Heart right ventricle (tissue), 16 donors: ENCODE data around the gene LIPJ. TPM values are rescaled to one million over a fixed set of nuclear protein-coding genes. Genes with fewer than 3 reads are reported as not detected.

ENCODE experiments used
- ATAC-seq, 8 donors: fragments of 200-7000 bp; cut with Tn5 transposase; one replicate each; pipeline ENCODE4 v1.9.1; 2020; ENCODE audit warnings: mild to moderate bottlenecking in 8 of 8, moderate library complexity in 8 of 8, moderate number of reproducible peaks in 1 of 8
- DNase-seq, 2 donors: peaks; one replicate each; pipeline ENCODE4 v3.0.0-alpha.2; 2020
- H3K27ac ChIP-seq, 10 donors: fragments of 200-600 bp; sonication (generic) in 2 of 10; one replicate each; pipeline versions ENCODE4 v1.5.0 to v1.8.0; 2020 to 2022; ENCODE audit warnings: mild to moderate bottlenecking in 3 of 10
- H3K27me3 ChIP-seq, 7 donors: fragments of 200-600 bp; one replicate each; pipeline ENCODE4 v1.8.0; 2021 to 2022; ENCODE audit warnings: mild to moderate bottlenecking in 2 of 7
- H3K36me3 ChIP-seq, 9 donors: fragments of 200-600 bp; sonication (generic) in 1 of 9; one replicate each; pipeline versions ENCODE4 v1.5.0 to v1.8.0; 2020 to 2022; ENCODE audit warnings: mild to moderate bottlenecking in 2 of 9
- H3K4me1 ChIP-seq, 9 donors: fragments of 200-600 bp; sonication (generic) in 1 of 9; one replicate each; pipeline versions ENCODE4 v1.5.0 to v1.8.0; 2020 to 2022; ENCODE audit warnings: mild to moderate bottlenecking in 4 of 9
- H3K4me3 ChIP-seq, 10 donors: fragments of 200-600 bp; sonication (generic) in 2 of 10; one replicate each; pipeline versions ENCODE4 v1.5.0 to v1.8.0; 2020 to 2022; ENCODE audit warnings: mild to moderate bottlenecking in 7 of 10, moderate library complexity in 2 of 10
- H3K9me3 ChIP-seq, 11 donors: fragments of 200-600 bp in 10 of 11; sonication (generic) in 2 of 11; one replicate each; pipeline versions ENCODE4 v1.5.0 to v1.8.0; 2013 to 2022; ENCODE audit warnings: mild to moderate bottlenecking in 2 of 11, control low read depth in 1 of 11, moderate library complexity in 1 of 11
- CTCF ChIP-seq, 9 donors: fragments of 200-600 bp; sonication (generic) in 2 of 9; IDR thresholded peaks; one replicate each; pipeline versions ENCODE4 v1.5.0 to v1.8.0; 2021 to 2022; ENCODE audit warnings: antibody characterized with exemption in 9 of 9, mild to moderate bottlenecking in 5 of 9, moderate library complexity in 1 of 9
- WGBS, 2 donors: extraction: QIAGEN DNeasy Blood & Tissue Kit; methylation state at CpG; one replicate each; pipeline ENCODE4 v1.1.7; 2013; ENCODE audit warnings: inconsistent platforms in 1 of 2; 5-methylcytosine and 5-hydroxymethylcytosine counted together
- intact Hi-C, 10 donors: fragments of 100-400 bp; cut with DNase I; formaldehyde crosslinking; loops; one replicate each; pipeline versions ENCODE4 v1.11.1 to v1.14.2; 2022
- polyA plus RNA-seq, 2 donors: library from polyadenylated mRNA; stranded (reverse); fragments of 200-250 nt; gene quantifications; one replicate each; pipeline ENCODE4 v1.2.3, GENCODE V29; 2013
- total RNA-seq, 10 donors: library from RNA; stranded (reverse); fragmentation: NEBNext Ultra II Directional in 3 of 10; extraction: Animal tissue kit (Norgen Biotek cat#: 25700) in 3 of 10; gene quantifications; one replicate each; pipeline versions ENCODE4 v1.2.1 to v1.2.4, GENCODE V29; 2021 to 2023
- donor health status: Arrhythmogenic right ventricular cardiomyopathy.
- donor health status: ischemic (EF 13 %, LVEDD 7.1; RV severe dilation, severe dysfunction).
- donor health status: healthy with polysubstance abuse.
- donor health status: DM: no; HTN: yes; CAD: no.
- donor health status: DM: no; HTN: no; CAD: no.
- donor health status: ischemic (EF 25% LVEDD 6.9; RV normal size, moderate dysfunction).
- donor health status: ischemic (EF 25% LVEDD 5.7; RV mildly dilated, moderate dysfunction).
- donor health status: healthy.
- donor health status: DM: yes; HTN: yes; CAD: no.
- donor health status: Ischemic cardiomyopathy.
- donor health status: ischemic (EF 35%, LVEDD 5.7; RV mildly dilated, moderate dysfunction).
- donor health status: nonischemic (EF 11% LVEDD 7.7; RV severe dilation, severe dysfunction).
- donor health status: DM: yes; HTN: yes; CAD: no.
- donor health status: PGD.
- donor health status: ischemic (EF 29% LVEDD 5.4; RV normal size, mild dysfunction).
- donor health status: nonischemic (EF 23%, LVEDD 6.1; RV moderate dilation, normal function).

The LIPJ gene
- total and polyA plus RNA-seq, 12 donors, result 0.01 to 0.53 (median 0.30) TPM; not detected in 6

- TF ChIP-seq CTCF (IDR thresholded peaks at IDR 0.05), result no peak
- Histone ChIP-seq H3K4me1 (no peaks in the 10 kb centered on the region), H3K27ac (no peak overlapping the region), H3K27me3 (peaks cover 0 to 4% (median 0%) of the 10 kb centered on the region in 7 donors), H3K36me3 (no peaks in the 10 kb centered on the region), H3K4me3 (no peak overlapping the region), H3K9me3 (no peaks in the 10 kb centered on the region)
- ATAC-seq (no peak), DNase-seq (no peak)
- 72 to 80% methylated on average over 2 of the region's 2 CpGs for WGBS, 2 donors
- intact Hi-C loops, result no loop called here
These were observed 6.3 kb downstream of the LIPJ start for GRCh38 chr10:88592906-88593305.

GRCh38 chr10:88594482-88594881 is 7.9 kb downstream of the LIPJ start:
- no peaks in the 10 kb centered on the region for H3K27me3 ChIP-seq
- no peaks in the 10 kb centered on the region for H3K4me1 ChIP-seq
- no peak for TF ChIP-seq CTCF (IDR thresholded peaks at IDR 0.05)
- H3K36me3 ChIP-seq, result no peaks in the 10 kb centered on the region
- DNase-seq (no peak), ATAC-seq (no peak)
- H3K9me3 ChIP-seq, result no peaks in the 10 kb centered on the region
- WGBS, 2 donors, result 98% methylated on average over 1 of the region's 1 CpG
- no peak overlapping the region for H3K4me3 ChIP-seq
- no peak overlapping the region for H3K27ac ChIP-seq
- intact Hi-C loops, result no loop called here

GRCh38 chr10:88598055-88598454 is 11.5 kb downstream of the LIPJ start:
- Histone ChIP-seq H3K4me1 (no peaks in the 10 kb centered on the region), H3K4me3 (no peak overlapping the region), H3K9me3 (peaks cover 0 to 10% (median 0%) of the 10 kb centered on the region in 11 donors), H3K36me3 (no peaks in the 10 kb centered on the region), H3K27ac (no peak overlapping the region), H3K27me3 (no peaks in the 10 kb centered on the region)
- DNase-seq (no peak), ATAC-seq (no peak)
- intact Hi-C loops, result no loop called here
- no peak for TF ChIP-seq CTCF (IDR thresholded peaks at IDR 0.05)
- WGBS, 2 donors, result 81 to 84% methylated on average over 1 of the region's 1 CpG

- intact Hi-C loops, result no loop called here
- no peaks in the 10 kb centered on the region for H3K4me1 ChIP-seq
- H3K27me3 ChIP-seq, result no peaks in the 10 kb centered on the region
- no peaks in the 10 kb centered on the region for H3K36me3 ChIP-seq
- no peak for TF ChIP-seq CTCF (IDR thresholded peaks at IDR 0.05)
- DNase-seq (no peak), ATAC-seq (no peak)
- no peak overlapping the region for H3K4me3 ChIP-seq
- 75 to 77% methylated on average over 6 of the region's 6 CpGs for WGBS, 2 donors
- no peak overlapping the region for H3K27ac ChIP-seq
- no peaks in the 10 kb centered on the region for H3K9me3 ChIP-seq
These were observed 21.6 kb downstream of the LIPJ start for GRCh38 chr10:88608052-88608732.
